GM23338 (cell line): ENCODE measurements around the gene DCLK1. TPM values are rescaled to one million over a fixed set of nuclear protein-coding genes. Genes with fewer than 3 reads are reported as not detected.

Experiments
- ATAC-seq: fragments of 200-7000 bp; cut with Tn5 transposase; 3 replicates; pipeline ENCODE4 v1.9.1; 2020
- DNase-seq: peaks from one replicate; pipeline ENCODE4 v3.0.0-alpha.2; 2015; ENCODE audit warnings: low spot score
- H2AFZ ChIP-seq: fragments of 200-600 bp; sonication (generic); 2 replicates; pipeline ENCODE4 v1.8.0; 2016; ENCODE audit warnings: antibody characterized with exemption, mild to moderate bottlenecking, moderate library complexity
- H3F3A ChIP-seq: fragments of 200-600 bp; sonication (generic); replicated peaks from 2 replicates; pipeline ENCODE4 v1.8.0; 2017; ENCODE audit warnings: antibody characterized with exemption, mixed run types, low read depth
- H3K27ac ChIP-seq: fragments of 200-600 bp; sonication (generic); 2 replicates; pipeline ENCODE4 v1.6.1; 2016; ENCODE audit warnings: low read depth
- H3K27me3 ChIP-seq: fragments of 200-600 bp; sonication (generic); 2 replicates; pipeline ENCODE4 v1.8.0; 2016; ENCODE audit warnings: mild to moderate bottlenecking, mixed run types, moderate library complexity; ENCODE audit not compliant: insufficient read depth
- H3K36me3 ChIP-seq: fragments of 200-600 bp; sonication (generic); 2 replicates; pipeline ENCODE4 v1.8.0; 2016; ENCODE audit warnings: mild to moderate bottlenecking; ENCODE audit not compliant: insufficient read depth
- H3K4me1 ChIP-seq: fragments of 200-600 bp; sonication (generic); 2 replicates; pipeline ENCODE4 v1.8.0; 2016; ENCODE audit warnings: mild to moderate bottlenecking, moderate library complexity; ENCODE audit not compliant: insufficient read depth
- H3K4me2 ChIP-seq: fragments of 200-600 bp; sonication (generic); 2 replicates; pipeline ENCODE4 v1.7.1; 2017; ENCODE audit warnings: mixed run types
- H3K4me3 ChIP-seq: fragments of 200-600 bp; sonication (generic); 2 replicates; pipeline ENCODE4 v1.6.1; 2016; ENCODE audit warnings: mixed run types
- H3K79me2 ChIP-seq: fragments of 200-600 bp; sonication (generic); replicated peaks from 2 replicates; pipeline ENCODE4 v1.8.0; 2017; ENCODE audit warnings: mild to moderate bottlenecking; ENCODE audit not compliant: insufficient read depth
- H3K9me2 ChIP-seq: fragments of 200-600 bp; sonication (generic); 2 replicates; pipeline ENCODE4 v1.8.0; 2017; ENCODE audit not compliant: insufficient read depth
- H4K20me1 ChIP-seq: fragments of 200-600 bp; sonication (generic); replicated peaks from 2 replicates; pipeline ENCODE4 v1.8.0; 2017; ENCODE audit warnings: mild to moderate bottlenecking; ENCODE audit not compliant: insufficient read depth
- H3K27ac Mint-ChIP-seq: 2 replicates; pipeline ENCODE4 v1.8.0; 2020; ENCODE audit warnings: inconsistent platforms, mild to moderate bottlenecking, moderate library complexity, mixed read lengths
- H3K27me3 Mint-ChIP-seq: 3 replicates; pipeline ENCODE4 v1.8.0; 2022; ENCODE audit warnings: low read depth, mild to moderate bottlenecking, moderate library complexity, mixed read lengths, inconsistent platforms; ENCODE audit not compliant: insufficient read depth, poor library complexity
- H3K36me3 Mint-ChIP-seq: 3 replicates; pipeline ENCODE4 v1.8.0; 2021; ENCODE audit warnings: low read depth, mild to moderate bottlenecking, inconsistent platforms, moderate library complexity, mixed read lengths
- H3K4me1 Mint-ChIP-seq: 3 replicates; pipeline ENCODE4 v1.8.0; 2020; ENCODE audit warnings: mild to moderate bottlenecking, inconsistent platforms, mixed read lengths
- H3K4me3 Mint-ChIP-seq: 3 replicates; pipeline ENCODE4 v1.8.0; 2021; ENCODE audit warnings: moderate library complexity, mild to moderate bottlenecking, inconsistent platforms, mixed read lengths
- H3K9me3 Mint-ChIP-seq: 3 replicates; pipeline ENCODE4 v1.8.0; 2020; ENCODE audit warnings: moderate library complexity, mild to moderate bottlenecking, inconsistent platforms, mixed read lengths
- CREB1 ChIP-seq: fragments of 250-450 bp; sonication (Bioruptor Pico); IDR thresholded peaks from 2 replicates; pipeline ENCODE4 v1.5.0; 2020; ENCODE audit warnings: low read depth, mild to moderate bottlenecking, moderate library complexity
- CTCF ChIP-seq, 2 experiments: fragments of 200-600 bp in 1 of 2; sonication (generic) in 1 of 2; conservative IDR thresholded peaks; 2 replicates each; pipeline versions ENCODE4 v1.5.1 to v1.6.1; 2016 to 2017; ENCODE audit warnings: antibody characterized with exemption in 2 of 2, low read depth in 2 of 2, mild to moderate bottlenecking in 2 of 2, moderate library complexity in 1 of 2
- EZH2phosphoT487 ChIP-seq: fragments of 200-600 bp; sonication (generic); IDR thresholded peaks from one replicate; pipeline ENCODE4 v1.8.1; 2018; ENCODE audit warnings: antibody characterized with exemption; ENCODE audit not compliant: unreplicated experiment
- JUNB ChIP-seq: IDR thresholded peaks from one replicate; pipeline ENCODE4 v1.6.1; 2016; ENCODE audit warnings: antibody characterized with exemption; ENCODE audit not compliant: unreplicated experiment
- NANOG ChIP-seq: IDR thresholded peaks from 2 replicates; pipeline ENCODE4 v1.6.1; 2016; ENCODE audit warnings: antibody characterized with exemption, borderline replicate concordance
- POLR2AphosphoS5 ChIP-seq: IDR thresholded peaks from 2 replicates; pipeline ENCODE4 v1.6.1; 2016; ENCODE audit warnings: antibody characterized with exemption, low read depth
- STAT1 ChIP-seq: IDR thresholded peaks from one replicate; pipeline ENCODE4 v1.6.1; 2016; ENCODE audit warnings: antibody characterized with exemption; ENCODE audit not compliant: unreplicated experiment
- polyA plus RNA-seq: library from polyadenylated mRNA; unstranded; fragments of >200 nt; fragmentation: Nextera tagmentation; extraction: Ambion mirVana; gene quantifications from 2 replicates; pipeline ENCODE4 v1.2.1, GENCODE V29; 2016
- total RNA-seq: library from RNA; depleted of rRNA; stranded (reverse); fragments of >200 nt; shearing (Covaris generic); gene quantifications from 2 replicates; pipeline ENCODE4 v1.2.3, GENCODE V29; 2014
- TF ChIP-seq, protein P1 (sequence below): fragments of 250-450 bp; sonication (Bioruptor Pico); IDR thresholded peaks from 2 replicates; pipeline ENCODE4 v1.5.0; 2020; ENCODE audit warnings: mild to moderate bottlenecking, moderate library complexity
- TF ChIP-seq, protein P2 (sequence below): IDR thresholded peaks from one replicate; pipeline ENCODE4 v1.6.1; 2018; ENCODE audit warnings: antibody characterized with exemption; ENCODE audit not compliant: unreplicated experiment

DCLK1 gene
- total and polyA plus RNA-seq, 2 experiments from 2014 or later: 13.1 to 57.7 TPM

DNA sequence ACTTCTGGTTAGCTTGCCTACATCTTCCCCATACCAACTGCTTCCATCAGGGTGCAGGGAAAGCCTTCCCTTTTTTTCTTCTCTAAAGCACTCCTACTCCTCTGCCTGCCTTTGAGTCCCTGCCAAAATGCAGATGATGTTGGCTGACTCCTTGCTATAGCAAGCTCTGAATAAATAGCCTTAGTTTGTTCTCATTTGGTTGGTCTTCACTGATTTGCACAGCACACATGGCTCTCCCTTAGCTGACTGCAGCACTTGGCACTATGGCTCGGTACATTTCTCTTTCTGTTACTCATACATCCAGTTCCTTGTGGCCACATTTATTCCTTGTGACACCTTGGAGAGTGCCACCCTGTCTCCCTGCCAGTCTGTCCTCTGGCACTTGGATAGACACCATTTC, 249.8 kb downstream of the DCLK1 start (continued):
- TF ChIP-seq, protein P1, sequence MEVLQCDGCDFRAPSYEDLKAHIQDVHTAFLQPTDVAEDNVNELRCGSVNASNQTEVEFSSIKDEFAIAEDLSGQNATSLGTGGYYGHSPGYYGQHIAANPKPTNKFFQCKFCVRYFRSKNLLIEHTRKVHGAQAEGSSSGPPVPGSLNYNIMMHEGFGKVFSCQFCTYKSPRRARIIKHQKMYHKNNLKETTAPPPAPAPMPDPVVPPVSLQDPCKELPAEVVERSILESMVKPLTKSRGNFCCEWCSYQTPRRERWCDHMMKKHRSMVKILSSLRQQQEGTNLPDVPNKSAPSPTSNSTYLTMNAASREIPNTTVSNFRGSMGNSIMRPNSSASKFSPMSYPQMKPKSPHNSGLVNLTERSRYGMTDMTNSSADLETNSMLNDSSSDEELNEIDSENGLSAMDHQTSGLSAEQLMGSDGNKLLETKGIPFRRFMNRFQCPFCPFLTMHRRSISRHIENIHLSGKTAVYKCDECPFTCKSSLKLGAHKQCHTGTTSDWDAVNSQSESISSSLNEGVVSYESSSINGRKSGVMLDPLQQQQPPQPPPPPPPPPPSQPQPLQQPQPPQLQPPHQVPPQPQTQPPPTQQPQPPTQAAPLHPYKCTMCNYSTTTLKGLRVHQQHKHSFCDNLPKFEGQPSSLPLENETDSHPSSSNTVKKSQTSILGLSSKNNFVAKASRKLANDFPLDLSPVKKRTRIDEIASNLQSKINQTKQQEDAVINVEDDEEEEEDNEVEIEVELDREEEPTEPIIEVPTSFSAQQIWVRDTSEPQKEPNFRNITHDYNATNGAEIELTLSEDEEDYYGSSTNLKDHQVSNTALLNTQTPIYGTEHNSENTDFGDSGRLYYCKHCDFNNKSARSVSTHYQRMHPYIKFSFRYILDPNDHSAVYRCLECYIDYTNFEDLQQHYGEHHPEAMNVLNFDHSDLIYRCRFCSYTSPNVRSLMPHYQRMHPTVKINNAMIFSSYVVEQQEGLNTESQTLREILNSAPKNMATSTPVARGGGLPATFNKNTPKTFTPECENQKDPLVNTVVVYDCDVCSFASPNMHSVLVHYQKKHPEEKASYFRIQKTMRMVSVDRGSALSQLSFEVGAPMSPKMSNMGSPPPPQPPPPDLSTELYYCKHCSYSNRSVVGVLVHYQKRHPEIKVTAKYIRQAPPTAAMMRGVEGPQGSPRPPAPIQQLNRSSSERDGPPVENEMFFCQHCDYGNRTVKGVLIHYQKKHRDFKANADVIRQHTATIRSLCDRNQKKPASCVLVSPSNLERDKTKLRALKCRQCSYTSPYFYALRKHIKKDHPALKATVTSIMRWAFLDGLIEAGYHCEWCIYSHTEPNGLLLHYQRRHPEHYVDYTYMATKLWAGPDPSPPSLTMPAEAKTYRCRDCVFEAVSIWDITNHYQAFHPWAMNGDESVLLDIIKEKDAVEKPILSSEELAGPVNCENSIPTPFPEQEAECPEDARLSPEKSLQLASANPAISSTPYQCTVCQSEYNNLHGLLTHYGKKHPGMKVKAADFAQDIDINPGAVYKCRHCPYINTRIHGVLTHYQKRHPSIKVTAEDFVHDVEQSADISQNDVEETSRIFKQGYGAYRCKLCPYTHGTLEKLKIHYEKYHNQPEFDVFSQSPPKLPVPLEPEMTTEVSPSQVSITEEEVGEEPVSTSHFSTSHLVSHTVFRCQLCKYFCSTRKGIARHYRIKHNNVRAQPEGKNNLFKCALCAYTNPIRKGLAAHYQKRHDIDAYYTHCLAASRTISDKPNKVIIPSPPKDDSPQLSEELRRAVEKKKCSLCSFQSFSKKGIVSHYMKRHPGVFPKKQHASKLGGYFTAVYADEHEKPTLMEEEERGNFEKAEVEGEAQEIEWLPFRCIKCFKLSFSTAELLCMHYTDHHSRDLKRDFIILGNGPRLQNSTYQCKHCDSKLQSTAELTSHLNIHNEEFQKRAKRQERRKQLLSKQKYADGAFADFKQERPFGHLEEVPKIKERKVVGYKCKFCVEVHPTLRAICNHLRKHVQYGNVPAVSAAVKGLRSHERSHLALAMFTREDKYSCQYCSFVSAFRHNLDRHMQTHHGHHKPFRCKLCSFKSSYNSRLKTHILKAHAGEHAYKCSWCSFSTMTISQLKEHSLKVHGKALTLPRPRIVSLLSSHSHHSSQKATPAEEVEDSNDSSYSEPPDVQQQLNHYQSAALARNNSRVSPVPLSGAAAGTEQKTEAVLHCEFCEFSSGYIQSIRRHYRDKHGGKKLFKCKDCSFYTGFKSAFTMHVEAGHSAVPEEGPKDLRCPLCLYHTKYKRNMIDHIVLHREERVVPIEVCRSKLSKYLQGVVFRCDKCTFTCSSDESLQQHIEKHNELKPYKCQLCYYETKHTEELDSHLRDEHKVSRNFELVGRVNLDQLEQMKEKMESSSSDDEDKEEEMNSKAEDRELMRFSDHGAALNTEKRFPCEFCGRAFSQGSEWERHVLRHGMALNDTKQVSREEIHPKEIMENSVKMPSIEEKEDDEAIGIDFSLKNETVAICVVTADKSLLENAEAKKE (CRISPR knock-in tag): no peak
- TF ChIP-seq POLR2AphosphoS5 (no peak), JUNB (no peak), EZH2phosphoT487 (no peak), NANOG (no peak), CREB1 (CRISPR knock-in tag) (no peak), STAT1 (no peak)

GRCh38 chr13:35879111-35879510, 252.1 kb downstream of the DCLK1 start:
- H3K4me1 ChIP-seq: 0 out of 2 replicates have a peak, but pooled peaks cover 3% of the 10 kb centered on the region
- Mint-ChIP-seq H3K9me3 (no peaks in the 10 kb centered on the region), H3K4me1 (peaks cover 5% of the 10 kb centered on the region), H3K36me3 (no peaks in the 10 kb centered on the region), H3K4me3 (no peak overlapping the region), H3K27me3 (peaks cover 1% of the 10 kb centered on the region), H3K27ac (no peak overlapping the region)
- no peak overlapping the region for H3K27ac ChIP-seq
- no peak overlapping the region for H3K4me3 ChIP-seq
- no peaks in the 10 kb centered on the region for H3K36me3 ChIP-seq
- no peaks in the 10 kb centered on the region for H3F3A ChIP-seq
- no peak overlapping the region for H3K4me2 ChIP-seq
- DNase-seq (no peak), ATAC-seq (no peak; the same call in 2 of the 3 replicates)
- no peaks in the 10 kb centered on the region for H3K79me2 ChIP-seq
- no peak overlapping the region for H2AFZ ChIP-seq
- TF ChIP-seq, protein P2, sequence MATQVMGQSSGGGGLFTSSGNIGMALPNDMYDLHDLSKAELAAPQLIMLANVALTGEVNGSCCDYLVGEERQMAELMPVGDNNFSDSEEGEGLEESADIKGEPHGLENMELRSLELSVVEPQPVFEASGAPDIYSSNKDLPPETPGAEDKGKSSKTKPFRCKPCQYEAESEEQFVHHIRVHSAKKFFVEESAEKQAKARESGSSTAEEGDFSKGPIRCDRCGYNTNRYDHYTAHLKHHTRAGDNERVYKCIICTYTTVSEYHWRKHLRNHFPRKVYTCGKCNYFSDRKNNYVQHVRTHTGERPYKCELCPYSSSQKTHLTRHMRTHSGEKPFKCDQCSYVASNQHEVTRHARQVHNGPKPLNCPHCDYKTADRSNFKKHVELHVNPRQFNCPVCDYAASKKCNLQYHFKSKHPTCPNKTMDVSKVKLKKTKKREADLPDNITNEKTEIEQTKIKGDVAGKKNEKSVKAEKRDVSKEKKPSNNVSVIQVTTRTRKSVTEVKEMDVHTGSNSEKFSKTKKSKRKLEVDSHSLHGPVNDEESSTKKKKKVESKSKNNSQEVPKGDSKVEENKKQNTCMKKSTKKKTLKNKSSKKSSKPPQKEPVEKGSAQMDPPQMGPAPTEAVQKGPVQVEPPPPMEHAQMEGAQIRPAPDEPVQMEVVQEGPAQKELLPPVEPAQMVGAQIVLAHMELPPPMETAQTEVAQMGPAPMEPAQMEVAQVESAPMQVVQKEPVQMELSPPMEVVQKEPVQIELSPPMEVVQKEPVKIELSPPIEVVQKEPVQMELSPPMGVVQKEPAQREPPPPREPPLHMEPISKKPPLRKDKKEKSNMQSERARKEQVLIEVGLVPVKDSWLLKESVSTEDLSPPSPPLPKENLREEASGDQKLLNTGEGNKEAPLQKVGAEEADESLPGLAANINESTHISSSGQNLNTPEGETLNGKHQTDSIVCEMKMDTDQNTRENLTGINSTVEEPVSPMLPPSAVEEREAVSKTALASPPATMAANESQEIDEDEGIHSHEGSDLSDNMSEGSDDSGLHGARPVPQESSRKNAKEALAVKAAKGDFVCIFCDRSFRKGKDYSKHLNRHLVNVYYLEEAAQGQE: no peak
- TF ChIP-seq CTCF (conservative IDR thresholded peaks at IDR 0.05; ENCODE audit: low read depth in 2 of 2): peak in 1 of 2 experiments; percentile 36; a peak in 2 of 4 replicates
- H3K9me2 ChIP-seq: peaks cover 53% of the 10 kb centered on the region
- no peaks in the 10 kb centered on the region for H4K20me1 ChIP-seq
- no peaks in the 10 kb centered on the region for H3K27me3 ChIP-seq
